Thoracic aorta endothelial cell (primary cell): Measurements from ENCODE around the gene SNAP47. TPM values are rescaled to one million over a fixed set of nuclear protein-coding genes. Genes with fewer than 3 reads are reported as not detected.

Experiments used
- total RNA-seq: library from RNA; depleted of rRNA; stranded (reverse); fragments of >200 nt; gene quantifications from 2 replicates; pipeline ENCODE4 v1.2.3, GENCODE V29; 2012

Gene SNAP47, protein sequence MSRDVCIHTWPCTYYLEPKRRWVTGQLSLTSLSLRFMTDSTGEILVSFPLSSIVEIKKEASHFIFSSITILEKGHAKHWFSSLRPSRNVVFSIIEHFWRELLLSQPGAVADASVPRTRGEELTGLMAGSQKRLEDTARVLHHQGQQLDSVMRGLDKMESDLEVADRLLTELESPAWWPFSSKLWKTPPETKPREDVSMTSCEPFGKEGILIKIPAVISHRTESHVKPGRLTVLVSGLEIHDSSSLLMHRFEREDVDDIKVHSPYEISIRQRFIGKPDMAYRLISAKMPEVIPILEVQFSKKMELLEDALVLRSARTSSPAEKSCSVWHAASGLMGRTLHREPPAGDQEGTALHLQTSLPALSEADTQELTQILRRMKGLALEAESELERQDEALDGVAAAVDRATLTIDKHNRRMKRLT
- 33.7 and 36.2 TPM in 2 replicates for total RNA-seq

DNA sequence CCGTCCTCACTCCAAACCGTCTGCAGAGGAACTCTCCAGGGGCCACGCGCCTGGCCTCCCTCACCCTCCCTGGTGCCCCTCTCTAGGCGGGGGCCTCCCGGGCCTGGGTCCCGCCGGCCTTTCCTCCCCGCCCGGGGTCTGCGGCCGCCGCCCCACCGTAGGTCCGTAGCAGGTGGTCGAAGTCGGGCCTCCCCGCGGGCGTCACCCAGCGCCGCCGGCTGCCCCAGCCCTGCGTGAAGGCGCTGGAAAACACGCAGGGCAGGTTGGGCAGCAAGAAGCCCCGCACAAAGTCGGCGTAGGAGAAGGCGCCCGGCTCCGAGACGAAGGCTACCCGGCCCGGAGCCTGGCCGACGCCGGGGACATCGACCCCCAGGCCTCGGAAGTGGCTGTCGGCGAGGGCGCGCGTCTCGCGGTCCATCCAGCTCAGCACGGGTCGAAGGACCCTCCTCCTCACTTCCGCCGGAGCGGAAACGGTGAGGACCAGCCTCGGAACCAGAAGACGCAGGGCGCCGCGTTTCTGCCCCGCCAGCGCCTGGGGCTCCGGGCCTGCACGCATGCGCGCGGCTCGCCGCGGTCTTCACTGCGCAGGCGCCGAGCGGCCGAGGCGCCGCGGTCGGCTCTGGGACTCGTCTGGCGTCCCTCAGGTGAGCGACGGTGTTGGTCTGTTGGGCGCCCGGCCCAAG is at the start of gene SNAP47, which contains the start of gene JMJD4:
TSS of gene SNAP47 (plus strand) at position 580 of the 683 bp plus-strand sequence. CDS start 12,302 bp downstream, outside the sequence.
TSS of gene JMJD4 (minus strand) at position 447 of the 683 bp plus-strand sequence. CDS start at position 418, 29 bp downstream.

DNA sequence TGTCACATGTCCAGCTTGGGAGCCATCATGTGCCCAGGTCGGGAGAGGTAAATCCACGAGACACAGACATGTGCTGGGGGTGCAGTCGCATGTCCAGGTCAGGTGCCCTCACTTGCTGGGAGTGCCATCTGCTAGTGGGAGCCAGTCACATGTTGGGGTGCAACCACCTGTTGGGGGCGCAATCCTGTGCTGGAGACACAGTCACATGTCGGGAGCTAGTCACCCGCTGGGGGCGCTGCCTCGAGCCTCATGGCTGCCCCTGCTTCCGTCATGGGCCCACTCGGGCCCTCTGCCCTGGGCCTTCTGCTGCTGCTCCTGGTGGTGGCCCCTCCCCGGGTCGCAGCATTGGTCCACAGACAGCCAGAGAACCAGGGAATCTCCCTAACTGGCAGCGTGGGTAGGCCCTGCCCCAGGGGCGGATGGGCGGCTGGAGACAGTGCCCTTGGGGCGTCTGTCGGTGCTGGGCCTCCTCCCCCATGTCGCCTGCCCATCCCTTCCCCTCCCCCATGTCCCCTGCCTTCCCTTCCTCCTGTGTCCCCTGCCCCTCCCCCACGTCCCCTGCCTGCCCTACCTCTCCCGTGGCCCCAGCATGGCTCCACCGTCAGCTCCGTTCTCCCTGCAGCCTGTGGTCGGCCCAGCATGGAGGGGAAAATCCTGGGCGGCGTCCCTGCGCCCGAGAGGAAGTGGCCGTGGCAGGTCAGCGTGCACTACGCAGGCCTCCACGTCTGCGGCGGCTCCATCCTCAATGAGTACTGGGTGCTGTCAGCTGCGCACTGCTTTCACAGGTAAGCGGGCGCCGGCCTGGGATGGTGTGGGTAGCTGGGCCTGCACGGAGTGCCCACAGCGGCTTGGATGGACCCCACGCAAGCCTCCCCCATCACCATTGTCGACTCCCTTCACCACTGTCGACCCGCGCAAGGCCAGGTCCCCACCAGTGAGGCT is 80.5 kb downstream of the SNAP47 start, which contains the start of gene PRSS38:
TSS of gene PRSS38 (plus strand) at position 208 of the 942 bp plus-strand sequence. CDS start at position 250, 42 bp downstream.

Other genes starting within 250 kb of the SNAP47 start
- gene ZNF678, start 171.9 kb upstream of the SNAP47 start, total RNA-seq: 15.6 and 15.7 TPM in 2 replicates
- gene JMJD4, start 133 bp upstream of the SNAP47 start, total RNA-seq: 23.0 and 24.5 TPM in 2 replicates
- not detected in 2 replicates for gene PRSS38, start 80.2 kb downstream of the SNAP47 start, total RNA-seq
- gene WNT9A, start 212.5 kb downstream of the SNAP47 start, total RNA-seq: 1.1 and 2.7 TPM in 2 replicates